K562 (cell line): ENCODE results near the gene LRRC25. TPM values are rescaled to one million over a fixed set of nuclear protein-coding genes. Genes with fewer than 3 reads are reported as not detected.

Source experiments
- ARNT ChIP-seq, 2 experiments: fragments of 450-650 bp; IDR thresholded peaks; 2 replicates each; pipeline ENCODE4 v1.6.1; 2016; ENCODE audit warnings: mild to moderate bottlenecking in 1 of 2
- ATF1 ChIP-seq, 2 experiments: fragments of 450-650 bp in 1 of 2; IDR thresholded peaks; 2 replicates each; pipeline ENCODE4 v1.6.1; 2016; ENCODE audit warnings: missing compliant biosample characterization in 1 of 2, missing genetic modification characterization in 1 of 2
- CEBPG ChIP-seq, 3 experiments: fragments of 200-800 bp in 1 of 3; sonication (Bioruptor generic) in 1 of 3; sonication (generic) in 1 of 3; formaldehyde crosslinking in 1 of 3; IDR thresholded peaks in 2 of 3; conservative IDR thresholded peaks in 1 of 3; 2 replicates each; pipeline versions ENCODE4 v1.6.1 to v1.8.0; 2016 to 2022; ENCODE audit warnings: missing compliant biosample characterization in 2 of 3, missing genetic modification characterization in 2 of 3, mild to moderate bottlenecking in 1 of 3, missing genetic modification reagents in 1 of 3
- GTF2E2 ChIP-seq: fragments of 200-800 bp; sonication (Bioruptor generic); IDR thresholded peaks from 2 replicates; pipeline ENCODE4 v1.6.1; 2016; ENCODE audit warnings: missing genetic modification characterization, missing compliant biosample characterization
- HNRNPLL ChIP-seq: fragments of 200-400 bp; formaldehyde crosslinking; IDR thresholded peaks from 2 replicates; pipeline ENCODE4 v1.6.1; 2017; ENCODE audit warnings: low read length, low read depth, mild to moderate bottlenecking; ENCODE audit not compliant: poor library complexity, severe bottlenecking
- NCOA4 ChIP-seq: fragments of 450-650 bp; IDR thresholded peaks from 2 replicates; pipeline ENCODE4 v1.6.1; 2018; ENCODE audit warnings: mild to moderate bottlenecking; ENCODE audit not compliant: partially characterized antibody
- NCOR1 ChIP-seq: fragments of 450-650 bp; IDR thresholded peaks from 2 replicates; pipeline ENCODE4 v1.6.1; 2016; ENCODE audit warnings: mild to moderate bottlenecking, moderate library complexity
- RB1 ChIP-seq: fragments of 450-650 bp; IDR thresholded peaks from 2 replicates; pipeline ENCODE4 v1.6.1; 2017; ENCODE audit warnings: low read depth, mild to moderate bottlenecking
- XRCC4 ChIP-seq: IDR thresholded peaks from one replicate; pipeline ENCODE4 v1.6.1; 2011; ENCODE audit not compliant: insufficient read depth, insufficient read length; ENCODE audit errors: extremely low read depth
- ZNF274 ChIP-seq: IDR thresholded peaks from 2 replicates; pipeline ENCODE4 v1.6.1; 2011; ENCODE audit warnings: low read depth, mild to moderate bottlenecking, low read length, moderate library complexity, borderline replicate concordance
- polyA plus RNA-seq, 8 experiments: library from polyadenylated mRNA; depleted of rRNA in 4 of 8; stranded (reverse) in 5 of 8; unstranded in 3 of 8; fragments of >200 nt; fragmentation: Nextera tagmentation in 2 of 8; fragmentation: Illumina TruSeq in 1 of 8; extraction: Ambion mirVana in 2 of 8; extraction: Trizol in 1 of 8; gene quantifications; 2 replicates each; pipeline versions ENCODE4 v1.2.1 to v1.2.3, GENCODE V29; 2011 to 2014; ENCODE audit warnings: inconsistent platforms in 1 of 8, missing spikeins in 1 of 8
- total RNA-seq, 7 experiments: library from RNA; depleted of rRNA in 6 of 7; stranded (reverse); fragments of >200 nt in 6 of 7; fragmentation: Illumina TruSeq in 2 of 7; extraction: Trizol in 2 of 7; gene quantifications; 2 replicates each; pipeline versions ENCODE4 v1.2.1 to v1.2.3, GENCODE V29; 2011 to 2021; ENCODE audit warnings: low replicate concordance in 1 of 7
- TF ChIP-seq, protein P1 (sequence below): fragments of 450-650 bp; IDR thresholded peaks from 2 replicates; pipeline ENCODE4 v1.6.1; 2016; ENCODE audit warnings: mild to moderate bottlenecking
- TF ChIP-seq, protein P2 (sequence below): fragments of 450-650 bp; formaldehyde crosslinking; IDR thresholded peaks from 2 replicates; pipeline ENCODE4 v1.4.0; 2022; ENCODE audit warnings: missing genetic modification characterization
- TF ChIP-seq, protein P3 (sequence below), 2 experiments: fragments of 450-650 bp; IDR thresholded peaks; 2 replicates each; pipeline ENCODE4 v1.6.1; 2016; ENCODE audit warnings: mild to moderate bottlenecking in 2 of 2, borderline replicate concordance in 1 of 2, low read depth in 1 of 2, moderate library complexity in 1 of 2

Gene LRRC25
- total and polyA plus RNA-seq, 9 of the 15 experiments (the other 6 are each of a cell fraction or from before 2014, with no cell fraction given): 0.07 to 0.36 (median 0.10) TPM; not detected in 3

DNA sequence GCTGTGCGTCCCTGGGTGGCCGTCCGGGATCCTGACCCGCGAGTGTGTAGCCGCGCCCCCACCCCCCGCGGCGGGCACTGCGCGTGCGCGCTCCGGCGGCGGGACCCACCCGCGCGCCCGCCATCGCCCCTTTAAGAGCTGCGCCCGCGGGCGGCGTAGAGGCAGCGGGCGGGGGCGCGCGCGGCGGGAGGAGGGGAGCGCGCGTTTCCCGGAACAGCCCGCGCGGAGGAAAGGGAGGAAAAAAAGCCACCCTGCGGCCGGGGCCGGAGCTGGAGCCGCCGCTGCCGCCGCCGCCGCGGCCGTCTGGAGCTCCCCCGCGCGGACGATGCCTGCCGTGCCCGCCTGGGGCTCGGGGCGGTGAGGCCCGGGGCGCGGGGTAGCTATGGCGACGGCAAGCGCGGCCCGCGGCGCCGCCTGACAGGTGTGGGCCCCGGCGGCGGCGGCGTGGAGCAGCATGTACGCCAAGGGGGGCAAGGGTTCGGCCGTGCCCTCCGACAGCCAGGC is 21.8 kb upstream of the LRRC25 start, which contains the start of gene SSBP4 (continued):
- peak; percentile 31 for TF ChIP-seq HNRNPLL
- no peak for TF ChIP-seq ARNT (IDR thresholded peaks at IDR 0.05)
- TF ChIP-seq RB1: peak; percentile 97
- no peak for TF ChIP-seq NCOR1
- peak; percentile 23; the same call in 1 of the 2 replicates for TF ChIP-seq GTF2E2
- TF ChIP-seq XRCC4: no peak
- TF ChIP-seq, protein P1, sequence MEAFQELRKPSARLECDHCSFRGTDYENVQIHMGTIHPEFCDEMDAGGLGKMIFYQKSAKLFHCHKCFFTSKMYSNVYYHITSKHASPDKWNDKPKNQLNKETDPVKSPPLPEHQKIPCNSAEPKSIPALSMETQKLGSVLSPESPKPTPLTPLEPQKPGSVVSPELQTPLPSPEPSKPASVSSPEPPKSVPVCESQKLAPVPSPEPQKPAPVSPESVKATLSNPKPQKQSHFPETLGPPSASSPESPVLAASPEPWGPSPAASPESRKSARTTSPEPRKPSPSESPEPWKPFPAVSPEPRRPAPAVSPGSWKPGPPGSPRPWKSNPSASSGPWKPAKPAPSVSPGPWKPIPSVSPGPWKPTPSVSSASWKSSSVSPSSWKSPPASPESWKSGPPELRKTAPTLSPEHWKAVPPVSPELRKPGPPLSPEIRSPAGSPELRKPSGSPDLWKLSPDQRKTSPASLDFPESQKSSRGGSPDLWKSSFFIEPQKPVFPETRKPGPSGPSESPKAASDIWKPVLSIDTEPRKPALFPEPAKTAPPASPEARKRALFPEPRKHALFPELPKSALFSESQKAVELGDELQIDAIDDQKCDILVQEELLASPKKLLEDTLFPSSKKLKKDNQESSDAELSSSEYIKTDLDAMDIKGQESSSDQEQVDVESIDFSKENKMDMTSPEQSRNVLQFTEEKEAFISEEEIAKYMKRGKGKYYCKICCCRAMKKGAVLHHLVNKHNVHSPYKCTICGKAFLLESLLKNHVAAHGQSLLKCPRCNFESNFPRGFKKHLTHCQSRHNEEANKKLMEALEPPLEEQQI: no peak
- no peak for TF ChIP-seq ATF1 (CRISPR knock-in tag; IDR thresholded peaks at IDR 0.05)
- TF ChIP-seq ATF1 (tag; IDR thresholded peaks at IDR 0.05): peak; percentile 35
- no peak for TF ChIP-seq ZNF274
- no peak for TF ChIP-seq CEBPG (CRISPR knock-in tag; IDR thresholded peaks at IDR 0.05)
- no peak for TF ChIP-seq CEBPG (tag; conservative IDR thresholded peaks at IDR 0.05 in 1 of 2, IDR thresholded peaks at IDR 0.05 in 1 of 2)
- TF ChIP-seq NCOA4: no peak
- TF ChIP-seq, protein P2, sequence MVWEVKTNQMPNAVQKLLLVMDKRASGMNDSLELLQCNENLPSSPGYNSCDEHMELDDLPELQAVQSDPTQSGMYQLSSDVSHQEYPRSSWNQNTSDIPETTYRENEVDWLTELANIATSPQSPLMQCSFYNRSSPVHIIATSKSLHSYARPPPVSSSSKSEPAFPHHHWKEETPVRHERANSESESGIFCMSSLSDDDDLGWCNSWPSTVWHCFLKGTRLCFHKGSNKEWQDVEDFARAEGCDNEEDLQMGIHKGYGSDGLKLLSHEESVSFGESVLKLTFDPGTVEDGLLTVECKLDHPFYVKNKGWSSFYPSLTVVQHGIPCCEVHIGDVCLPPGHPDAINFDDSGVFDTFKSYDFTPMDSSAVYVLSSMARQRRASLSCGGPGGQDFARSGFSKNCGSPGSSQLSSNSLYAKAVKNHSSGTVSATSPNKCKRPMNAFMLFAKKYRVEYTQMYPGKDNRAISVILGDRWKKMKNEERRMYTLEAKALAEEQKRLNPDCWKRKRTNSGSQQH (CRISPR knock-in tag): no peak
- TF ChIP-seq, protein P3, sequence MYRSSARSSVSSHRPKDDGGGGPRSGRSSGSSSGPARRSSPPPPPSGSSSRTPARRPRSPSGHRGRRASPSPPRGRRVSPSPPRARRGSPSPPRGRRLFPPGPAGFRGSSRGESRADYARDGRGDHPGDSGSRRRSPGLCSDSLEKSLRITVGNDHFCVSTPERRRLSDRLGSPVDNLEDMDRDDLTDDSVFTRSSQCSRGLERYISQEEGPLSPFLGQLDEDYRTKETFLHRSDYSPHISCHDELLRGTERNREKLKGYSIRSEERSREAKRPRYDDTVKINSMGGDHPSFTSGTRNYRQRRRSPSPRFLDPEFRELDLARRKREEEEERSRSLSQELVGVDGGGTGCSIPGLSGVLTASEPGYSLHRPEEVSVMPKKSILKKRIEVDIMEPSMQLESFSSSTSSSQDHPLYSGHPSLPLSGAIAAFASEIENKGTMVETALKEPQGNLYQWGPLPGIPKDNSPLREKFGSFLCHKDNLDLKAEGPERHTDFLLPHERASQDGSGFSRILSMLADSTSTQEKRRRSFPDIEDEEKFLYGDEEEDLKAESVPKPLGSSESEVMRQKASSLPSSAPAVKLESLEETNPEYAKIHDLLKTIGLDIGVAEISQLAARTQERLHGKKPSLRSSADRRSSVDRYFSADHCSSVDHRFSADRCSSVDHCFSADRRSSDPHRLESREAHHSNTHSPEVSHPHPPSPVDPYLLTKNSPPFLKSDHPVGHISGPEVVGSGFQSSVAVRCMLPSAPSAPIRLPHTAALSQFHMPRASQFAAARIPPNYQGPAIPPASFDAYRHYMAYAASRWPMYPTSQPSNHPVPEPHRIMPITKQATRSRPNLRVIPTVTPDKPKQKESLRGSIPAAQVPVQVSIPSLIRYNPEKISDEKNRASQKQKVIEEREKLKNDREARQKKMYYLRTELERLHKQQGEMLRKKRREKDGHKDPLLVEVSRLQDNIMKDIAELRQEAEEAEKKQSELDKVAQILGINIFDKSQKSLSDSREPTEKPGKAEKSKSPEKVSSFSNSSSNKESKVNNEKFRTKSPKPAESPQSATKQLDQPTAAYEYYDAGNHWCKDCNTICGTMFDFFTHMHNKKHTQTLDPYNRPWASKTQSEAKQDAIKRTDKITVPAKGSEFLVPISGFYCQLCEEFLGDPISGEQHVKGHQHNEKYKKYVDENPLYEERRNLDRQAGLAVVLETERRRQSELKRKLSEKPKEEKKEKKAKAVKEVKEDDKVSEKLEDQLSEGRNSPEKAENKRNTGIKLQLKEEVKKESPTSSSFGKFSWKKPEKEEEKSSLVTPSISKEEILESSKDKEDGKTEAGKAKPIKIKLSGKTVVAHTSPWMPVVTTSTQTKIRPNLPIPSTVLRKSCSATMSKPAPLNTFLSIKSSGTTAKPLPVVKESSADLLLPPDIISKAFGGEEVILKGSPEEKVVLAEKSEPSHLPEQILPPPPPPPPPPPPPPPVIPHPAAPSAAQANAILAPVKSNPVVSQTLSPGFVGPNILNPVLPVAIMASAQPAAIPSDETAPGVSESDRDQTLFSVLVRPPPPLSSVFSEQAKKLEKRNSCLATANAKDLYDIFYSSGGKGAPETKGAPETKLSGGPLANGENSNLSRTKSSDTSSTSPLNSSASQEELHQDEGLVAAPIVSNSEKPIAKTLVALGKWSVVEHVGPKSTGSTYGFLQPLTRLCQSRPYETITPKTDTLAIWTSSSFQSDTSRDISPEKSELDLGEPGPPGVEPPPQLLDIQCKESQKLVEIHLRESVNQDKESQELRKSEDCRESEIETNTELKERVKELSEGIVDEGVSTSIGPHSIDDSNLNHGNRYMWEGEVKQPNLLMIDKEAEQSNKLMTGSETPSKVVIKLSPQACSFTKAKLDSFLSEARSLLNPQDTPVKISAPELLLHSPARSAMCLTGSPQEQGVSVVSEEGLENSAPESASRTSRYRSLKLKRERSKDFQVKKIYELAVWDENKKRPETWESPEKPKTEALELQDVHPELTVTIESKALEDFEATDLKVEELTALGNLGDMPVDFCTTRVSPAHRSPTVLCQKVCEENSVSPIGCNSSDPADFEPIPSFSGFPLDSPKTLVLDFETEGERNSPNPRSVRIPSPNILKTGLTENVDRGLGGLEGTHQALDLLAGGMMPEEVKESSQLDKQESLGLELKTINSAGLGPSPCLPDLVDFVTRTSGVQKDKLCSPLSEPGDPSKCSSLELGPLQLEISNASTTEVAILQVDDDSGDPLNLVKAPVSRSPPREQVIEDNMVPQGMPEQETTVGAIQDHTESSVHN (IDR thresholded peaks at IDR 0.05; ENCODE audit: borderline replicate concordance in 1 of 2, low read depth in 1 of 2): no peak
